HCT116 (cell line): ENCODE results near the gene COPE.

Experiments used
- ATF3 ChIP-seq: IDR thresholded peaks from 2 replicates; pipeline ENCODE4 v1.6.1; 2012
- CTCF ChIP-seq, 3 experiments: fragments of 200-600 bp in 1 of 3; sonication (generic) in 1 of 3; IDR thresholded peaks in 2 of 3; conservative IDR thresholded peaks in 1 of 3; 2 replicates each; pipeline ENCODE4 v1.5.1; 2012 to 2017; ENCODE audit warnings: low read depth in 2 of 3, low read length in 2 of 3, antibody characterized with exemption in 1 of 3, borderline replicate concordance in 1 of 3, control low read depth in 1 of 3, mild to moderate bottlenecking in 1 of 3, mixed read lengths in 1 of 3, mixed run types in 1 of 3, moderate library complexity in 1 of 3; ENCODE audit not compliant: insufficient read depth in 1 of 3
- EZH2phosphoT487 ChIP-seq: fragments of 200-600 bp; IDR thresholded peaks from 2 replicates; pipeline ENCODE4 v1.6.1; 2018; ENCODE audit warnings: antibody characterized with exemption, borderline replicate concordance
- MAX ChIP-seq: IDR thresholded peaks from 2 replicates; pipeline ENCODE4 v1.6.1; 2012
- POLR2A ChIP-seq: IDR thresholded peaks from 2 replicates; pipeline ENCODE4 v1.7.0; 2011; ENCODE audit warnings: borderline replicate concordance; ENCODE audit not compliant: insufficient read depth, insufficient read length; ENCODE audit errors: extremely low read depth
- POLR2AphosphoS5 ChIP-seq: IDR thresholded peaks from 2 replicates; pipeline ENCODE4 v1.6.1; 2011; ENCODE audit warnings: mild to moderate bottlenecking, low read depth, low read length, moderate library complexity
- ZNF274 ChIP-seq: fragments of 200-500 bp; sonication (Bioruptor generic); IDR thresholded peaks from 2 replicates; pipeline ENCODE4 v1.6.1; 2014; ENCODE audit warnings: mild to moderate bottlenecking, low read depth, low read length, inconsistent platforms

- TF ChIP-seq POLR2A (no peak), CTCF (IDR thresholded peaks at IDR 0.05 in 2 of 3, conservative IDR thresholded peaks at IDR 0.05 in 1 of 3; ENCODE audit: borderline replicate concordance in 1 of 3, insufficient read depth in 1 of 3, low read depth in 2 of 3, low read length in 2 of 3) (no peak), MAX (no peak), ZNF274 (no peak), POLR2AphosphoS5 (no peak), ATF3 (no peak), EZH2phosphoT487 (no peak)
Measured at GRCh38 chr19:18861917-18862316, 57.3 kb downstream of the COPE start.
